Renal pelvis (tissue), 4 donors: ENCODE results near the gene MYL7. TPM values are rescaled to one million over a fixed set of nuclear protein-coding genes. Genes with fewer than 3 reads are reported as not detected.
"Not testable (repeated sequence)": the region's sequence is repeated elsewhere in the genome, so short reads cannot be mapped to it uniquely, and the experiment has no call there.

Source experiments
- DNase-seq: peaks from one replicate; pipeline ENCODE4 v3.0.0-alpha.2; 2013
- polyA plus RNA-seq, 3 donors: library from polyadenylated mRNA; unstranded; fragments of 120-200 nt; gene quantifications; one replicate each; pipeline ENCODE4 v1.2.1, GENCODE V29; 2013; ENCODE audit not compliant: insufficient read length in 3 of 3

The MYL7 gene
- polyA plus RNA-seq, 3 donors = 0.64 to 1.1 (median 0.68) TPM

DNA sequence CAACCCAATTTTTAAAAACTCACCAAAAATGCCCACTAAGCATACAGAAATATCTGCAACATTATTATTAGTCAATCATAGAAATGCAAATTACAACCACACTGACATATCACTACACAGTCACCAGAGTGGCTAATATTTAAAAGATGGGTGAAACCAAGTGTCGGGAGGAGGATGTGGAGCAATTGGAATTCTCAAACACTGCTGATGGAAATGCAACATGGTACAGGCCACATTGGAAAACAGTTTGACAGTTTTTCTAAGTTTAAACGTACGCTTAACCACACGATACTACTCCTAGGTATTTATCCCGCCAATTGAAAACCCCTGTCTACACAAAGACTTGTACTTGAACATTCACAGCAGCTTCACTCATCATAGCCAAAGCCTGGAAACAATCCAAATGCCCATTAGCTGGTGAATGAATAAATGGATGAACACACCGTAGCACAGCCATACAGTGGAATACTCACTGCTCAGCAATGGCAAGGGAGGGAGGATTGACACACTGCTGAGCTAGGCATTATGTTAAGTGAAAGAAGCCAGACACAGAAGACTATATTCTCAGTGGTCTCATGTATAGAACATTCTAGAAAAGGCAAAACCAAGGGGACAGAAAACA lies 31.8 kb upstream of the MYL7 start:
- DNase-seq = no peak

DNA sequence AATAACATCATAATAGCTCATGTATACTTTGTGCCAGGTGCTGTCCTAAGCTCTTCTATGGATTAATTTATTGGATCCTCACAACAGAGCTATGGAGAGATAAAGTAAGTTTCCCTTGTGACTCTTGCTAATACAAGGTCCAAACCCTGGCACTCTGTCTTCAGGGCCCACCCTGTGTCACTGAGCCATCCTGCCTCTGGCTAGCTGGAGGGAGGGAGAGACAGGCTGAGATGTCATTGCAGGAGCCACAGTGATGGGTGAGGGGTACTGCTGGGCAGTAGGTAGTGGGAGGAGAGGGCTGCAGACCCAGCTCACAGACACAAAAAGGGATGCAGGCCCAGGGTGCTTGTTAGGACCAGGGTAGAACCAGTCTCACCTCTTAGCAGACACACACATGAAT lies 31.2 kb upstream of the MYL7 start:
- no peak for DNase-seq

DNA sequence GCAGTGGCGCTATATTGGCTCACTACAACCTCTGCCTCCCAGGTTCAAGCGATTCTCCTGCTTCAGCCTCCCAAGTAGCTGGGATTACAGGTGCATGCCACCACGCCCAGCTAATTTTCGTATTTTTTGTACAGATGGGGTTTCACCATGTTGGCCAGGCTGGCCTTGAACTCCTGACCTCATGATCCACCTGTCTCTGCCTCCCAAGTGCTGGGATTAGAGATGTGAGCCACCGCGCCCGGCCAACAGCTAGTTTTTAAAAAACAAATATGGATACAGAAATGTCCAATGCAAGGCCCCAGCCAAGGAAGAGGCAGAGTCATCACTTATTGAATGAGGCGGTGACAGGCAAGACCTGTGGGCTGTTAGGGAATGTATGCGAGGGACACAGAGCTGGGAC lies 30.8 kb upstream of the MYL7 start:
- DNase-seq = not testable (repeated sequence)

DNA sequence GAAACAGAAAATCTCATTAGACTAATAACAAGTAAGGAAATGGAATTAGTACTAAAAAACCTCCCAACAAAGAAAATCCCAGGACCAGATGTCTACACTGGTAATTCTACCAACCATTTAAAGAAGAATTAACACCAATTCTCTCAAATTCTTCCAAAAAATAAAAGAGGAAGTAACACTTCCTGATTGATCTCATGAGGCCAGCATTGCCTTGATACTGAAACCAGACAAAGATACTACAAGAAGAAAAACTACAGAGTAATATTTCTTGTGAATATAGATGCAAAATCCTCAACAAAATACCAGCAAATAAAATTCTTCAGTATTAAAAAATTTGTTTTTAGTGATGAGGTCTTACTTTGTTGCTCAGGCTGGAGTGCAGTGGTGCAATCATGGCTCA lies 26.8 kb upstream of the MYL7 start:
- DNase-seq = no peak

DNA sequence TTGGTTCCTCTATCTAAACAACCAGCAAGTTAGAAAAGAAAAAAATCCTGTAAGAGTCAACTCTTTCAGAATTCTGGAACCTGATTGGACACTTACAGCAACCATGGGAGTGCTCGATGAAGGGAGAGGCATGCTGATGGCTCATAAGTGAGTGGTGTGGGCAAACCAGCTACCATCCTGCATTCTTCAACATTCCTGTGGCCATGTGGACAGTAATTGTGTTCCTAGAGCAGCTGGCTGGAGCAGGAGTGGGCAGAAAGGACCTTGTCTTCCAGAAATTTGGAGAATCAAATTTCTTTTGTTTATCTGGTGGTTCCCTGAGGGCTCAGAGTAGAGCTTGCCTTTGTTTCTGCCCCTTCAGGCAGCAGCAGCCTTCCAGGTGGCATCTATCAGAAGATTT lies 22.5 kb upstream of the MYL7 start:
- DNase-seq = no peak

DNA sequence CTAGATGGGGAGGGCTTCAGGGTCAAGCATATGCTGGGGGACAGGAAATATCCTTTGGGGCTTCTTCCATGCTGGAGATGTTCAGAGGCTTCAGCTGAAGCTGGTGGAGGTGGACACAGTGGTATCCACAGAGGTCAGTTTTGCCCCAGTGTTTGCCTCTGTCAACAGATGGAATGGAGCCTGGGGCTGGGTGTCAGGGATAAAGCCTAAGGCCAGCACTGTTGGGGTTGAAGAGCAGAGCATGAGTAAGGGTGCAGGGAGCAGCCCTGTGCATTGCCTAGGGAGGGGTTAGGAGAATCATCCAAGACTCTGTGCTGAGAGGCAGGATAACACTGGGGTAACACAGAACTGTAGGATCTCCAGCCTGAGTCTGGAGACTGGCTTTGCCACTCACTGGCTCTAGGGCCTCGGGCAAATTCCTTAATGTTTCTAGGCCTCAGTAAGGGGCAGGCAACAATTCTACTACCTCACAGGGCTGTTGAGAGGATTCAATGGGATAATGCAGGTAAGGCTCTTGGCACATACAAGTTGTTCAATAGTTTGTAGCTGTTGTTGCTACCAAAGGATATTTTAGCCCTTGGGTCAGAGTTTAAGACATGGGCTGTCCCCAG lies 21.8 kb upstream of the MYL7 start:
- DNase-seq = no peak

DNA sequence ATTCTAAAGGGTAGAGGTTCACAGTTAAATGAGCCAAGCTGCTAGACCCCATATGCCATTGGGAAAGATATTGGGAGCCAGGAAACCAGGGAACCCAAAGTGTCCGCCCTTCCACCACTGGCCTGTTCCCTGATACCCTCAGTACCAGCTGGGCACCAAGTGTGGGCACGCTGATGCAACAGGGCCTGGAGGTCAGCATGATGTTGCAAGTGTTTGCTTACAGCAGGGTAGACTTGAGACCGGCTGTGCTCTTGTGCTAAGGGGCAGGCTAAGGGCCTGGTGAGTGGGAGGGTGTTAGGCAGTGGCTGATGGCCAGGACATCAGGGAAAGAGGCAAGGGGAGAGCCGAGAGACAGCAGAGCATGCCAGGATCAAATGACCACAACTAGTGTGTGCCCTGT lies 21.0 kb upstream of the MYL7 start:
- DNase-seq = no peak

DNA sequence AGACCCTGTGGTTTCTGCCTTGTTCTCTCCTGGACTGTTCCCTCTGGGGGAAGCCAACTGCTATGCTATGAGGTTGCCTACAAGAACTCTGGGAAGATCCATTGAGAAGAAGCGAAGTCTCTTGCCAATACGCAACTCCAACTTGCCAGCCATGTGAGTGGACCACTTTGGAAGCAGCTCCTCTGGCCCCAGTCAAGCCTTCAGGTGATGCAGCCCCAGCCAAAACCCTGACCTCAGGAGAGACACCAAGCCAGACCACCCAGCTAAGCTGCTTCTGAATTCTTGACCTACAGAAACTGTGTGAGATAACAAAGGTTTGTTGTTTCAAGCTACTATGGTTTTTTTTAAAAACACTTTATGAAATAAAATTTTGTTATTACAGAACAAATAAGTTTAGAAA lies 20.2 kb upstream of the MYL7 start:
- DNase-seq = no peak

DNA sequence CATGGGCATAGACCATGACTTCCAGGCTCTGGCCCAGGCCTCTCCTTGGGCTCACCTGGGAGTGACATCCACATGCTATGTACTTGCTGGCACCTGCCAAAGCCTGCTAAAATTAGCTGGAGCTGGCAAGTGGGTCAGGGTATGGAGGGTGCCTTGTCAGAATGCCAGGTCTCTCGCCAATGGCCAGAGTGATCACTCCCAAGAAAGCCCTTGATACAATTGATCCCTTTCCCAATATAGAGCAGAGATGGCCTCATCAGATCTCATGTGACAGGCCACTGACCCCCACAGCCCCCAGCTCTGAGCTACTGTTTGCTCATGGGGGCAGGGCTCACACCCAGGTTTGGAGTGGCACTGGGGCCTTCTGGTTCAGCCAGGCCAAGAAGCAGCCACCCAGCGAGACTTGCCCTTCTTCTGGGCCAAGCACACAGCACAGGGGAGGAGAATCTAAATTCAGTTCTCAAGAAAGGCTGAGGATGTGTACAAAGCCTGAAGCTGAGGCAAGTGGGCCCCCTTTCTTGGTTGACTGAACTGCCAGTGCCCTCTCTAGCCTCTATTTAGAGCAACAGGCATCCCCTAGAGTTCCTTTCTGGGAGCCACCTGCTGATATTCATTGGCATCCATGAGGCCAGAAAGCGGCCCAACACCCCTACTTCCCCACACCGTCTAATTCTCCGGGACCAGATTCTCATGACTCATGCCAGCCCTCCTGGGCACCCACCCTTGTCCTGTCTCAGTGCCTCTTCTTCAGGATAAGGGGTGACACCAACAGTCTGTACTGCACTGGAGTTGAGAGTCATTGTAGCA lies 18.9 kb upstream of the MYL7 start:
- no peak for DNase-seq

DNA sequence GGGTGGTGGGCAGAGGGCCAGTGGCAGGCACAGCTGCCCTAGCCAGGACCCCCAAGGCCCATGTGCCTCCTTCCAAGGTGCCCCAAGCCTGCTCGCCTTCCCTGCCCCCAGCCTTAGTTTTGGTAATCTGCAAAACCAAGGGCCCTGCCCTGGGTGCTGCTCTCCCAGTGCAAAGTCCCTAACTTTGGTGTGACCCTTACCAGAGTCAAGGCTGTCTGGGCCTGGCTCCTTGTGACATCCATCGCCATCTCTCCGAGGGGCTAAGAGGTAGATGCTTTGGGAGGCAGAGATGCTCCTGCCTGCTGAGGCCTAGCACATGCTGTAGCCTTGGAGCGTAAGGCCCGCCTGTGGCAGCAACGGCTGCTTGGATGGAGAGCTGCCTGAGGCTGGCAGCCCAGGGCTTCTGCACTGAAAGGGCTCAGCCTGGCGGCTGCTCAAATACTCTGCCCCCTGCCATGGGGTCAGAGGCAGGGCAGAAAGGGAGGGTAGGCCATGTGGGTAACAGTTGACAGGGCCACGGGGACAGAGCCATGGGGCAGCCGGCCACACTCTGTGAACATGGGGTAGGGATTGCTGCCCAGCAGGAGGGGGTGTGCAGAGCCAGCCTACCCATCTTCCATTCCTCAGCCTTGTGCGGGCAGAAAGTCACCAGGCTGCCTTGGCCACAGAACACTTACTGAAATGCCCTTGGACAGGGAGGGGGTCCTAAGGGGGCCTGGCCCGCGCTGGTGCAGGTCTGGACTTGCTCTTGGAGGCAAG lies 17.9 kb upstream of the MYL7 start:
- no peak for DNase-seq

DNA sequence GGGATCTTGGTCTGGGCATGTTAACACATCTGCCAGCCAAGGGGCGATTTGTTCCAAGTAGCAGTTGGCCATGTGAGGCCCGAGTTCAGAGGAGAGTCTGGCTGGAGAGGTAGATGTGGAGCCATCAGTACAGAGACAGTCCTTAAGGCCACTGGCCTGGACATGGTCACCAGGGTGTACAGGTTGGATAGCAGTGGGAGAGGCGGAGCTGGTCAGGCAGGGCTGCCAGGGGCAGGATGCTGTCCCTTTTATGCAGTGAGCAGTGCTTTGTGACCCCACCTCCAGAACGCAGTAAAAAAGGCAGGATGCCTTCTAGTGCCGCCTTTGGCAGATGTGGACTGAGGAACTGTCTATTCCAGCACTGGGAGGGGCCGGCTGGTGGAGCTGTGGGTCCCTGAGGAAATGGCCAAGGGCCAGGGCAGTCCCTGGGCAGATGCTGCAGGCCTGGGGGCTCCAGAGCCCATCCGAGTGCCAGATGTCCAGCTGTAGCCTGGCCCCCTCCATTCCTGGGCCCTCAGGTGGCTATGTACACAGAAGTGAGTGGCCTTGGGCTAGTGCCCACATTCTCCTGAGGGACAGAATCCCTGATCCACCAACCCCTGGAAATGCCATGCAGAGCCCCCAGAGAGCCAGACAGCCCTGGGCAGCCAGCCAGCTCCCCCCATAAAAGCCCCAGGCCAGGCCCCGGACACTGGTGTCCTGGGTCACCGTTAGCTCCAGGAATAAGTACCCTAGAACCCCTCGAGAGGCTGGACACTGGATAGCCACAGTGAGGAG lies 17.2 kb upstream of the MYL7 start:
- DNase-seq = no peak

DNA sequence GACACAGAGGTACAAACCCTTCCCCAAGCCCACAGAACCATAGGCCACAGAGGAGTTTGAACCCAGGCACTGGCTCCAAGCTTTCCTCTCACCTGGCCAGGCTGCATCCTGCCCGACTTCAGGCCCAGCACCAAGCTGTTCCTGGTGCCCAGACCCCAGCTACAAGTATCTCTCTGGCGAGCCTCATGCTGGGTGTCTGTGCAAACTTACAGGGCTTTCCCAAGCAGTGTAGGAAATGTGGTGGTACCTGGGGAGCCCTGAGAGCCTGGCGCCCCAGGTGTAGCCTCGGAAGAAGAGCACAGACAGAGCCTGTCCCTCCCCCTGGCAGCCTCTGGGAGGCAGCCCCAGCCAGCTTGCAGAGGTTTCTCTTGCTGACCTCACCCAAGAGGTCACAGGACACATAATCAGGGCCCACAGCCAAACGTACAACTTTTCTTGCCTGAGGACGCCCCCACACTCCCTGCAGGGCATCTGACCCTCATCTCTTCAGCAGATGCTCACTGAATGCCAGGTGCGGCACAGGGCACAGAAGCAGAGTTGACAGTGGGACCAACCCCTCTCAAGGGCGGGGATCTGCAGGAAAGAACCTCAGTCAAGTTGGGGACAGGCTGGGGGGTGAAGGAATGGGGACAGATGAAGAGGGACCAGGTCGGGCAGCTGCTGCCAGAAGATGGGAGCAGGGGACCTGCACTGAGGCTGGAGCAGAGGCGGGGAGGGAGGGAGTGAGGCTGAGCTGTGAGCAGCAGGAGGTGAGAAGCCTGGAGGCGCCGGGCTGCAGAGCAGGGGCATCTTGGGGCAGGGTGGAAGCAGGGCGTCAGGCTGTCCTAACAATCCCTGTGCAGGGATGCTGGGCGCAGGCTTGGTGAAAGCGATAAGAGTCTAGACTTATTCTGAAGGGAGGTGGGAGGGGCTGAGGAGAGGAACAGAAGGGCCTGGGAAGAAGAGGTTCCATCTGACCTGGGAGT lies 16.3 kb upstream of the MYL7 start:
- no peak for DNase-seq

DNA sequence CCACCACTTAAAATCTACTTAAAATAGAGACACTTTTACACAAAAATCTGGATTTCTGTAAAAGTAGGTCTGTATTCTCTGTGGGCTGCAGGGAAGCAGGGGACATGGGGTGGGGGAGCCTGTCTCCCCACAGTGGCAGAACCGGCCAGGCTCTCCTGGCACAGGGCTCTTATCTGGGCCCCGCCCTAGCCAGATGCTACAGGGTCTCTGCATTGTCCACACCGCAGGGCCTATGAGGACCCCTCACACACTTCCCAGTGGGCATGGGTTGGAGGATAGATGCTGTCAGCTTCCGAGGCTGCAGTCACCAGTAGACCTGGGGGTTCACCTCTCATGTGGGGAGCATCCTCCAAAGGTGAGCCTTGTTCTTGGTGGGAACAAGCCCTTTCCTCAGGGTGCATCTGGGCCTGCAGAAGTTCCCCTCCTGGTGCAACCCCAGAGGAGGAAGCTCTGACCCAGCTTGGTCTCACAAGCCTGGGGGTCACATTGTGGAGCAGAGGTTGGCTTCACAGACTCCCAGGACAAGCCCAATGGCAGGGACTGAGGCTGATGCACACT lies 15.4 kb upstream of the MYL7 start:
- DNase-seq = no peak

DNA sequence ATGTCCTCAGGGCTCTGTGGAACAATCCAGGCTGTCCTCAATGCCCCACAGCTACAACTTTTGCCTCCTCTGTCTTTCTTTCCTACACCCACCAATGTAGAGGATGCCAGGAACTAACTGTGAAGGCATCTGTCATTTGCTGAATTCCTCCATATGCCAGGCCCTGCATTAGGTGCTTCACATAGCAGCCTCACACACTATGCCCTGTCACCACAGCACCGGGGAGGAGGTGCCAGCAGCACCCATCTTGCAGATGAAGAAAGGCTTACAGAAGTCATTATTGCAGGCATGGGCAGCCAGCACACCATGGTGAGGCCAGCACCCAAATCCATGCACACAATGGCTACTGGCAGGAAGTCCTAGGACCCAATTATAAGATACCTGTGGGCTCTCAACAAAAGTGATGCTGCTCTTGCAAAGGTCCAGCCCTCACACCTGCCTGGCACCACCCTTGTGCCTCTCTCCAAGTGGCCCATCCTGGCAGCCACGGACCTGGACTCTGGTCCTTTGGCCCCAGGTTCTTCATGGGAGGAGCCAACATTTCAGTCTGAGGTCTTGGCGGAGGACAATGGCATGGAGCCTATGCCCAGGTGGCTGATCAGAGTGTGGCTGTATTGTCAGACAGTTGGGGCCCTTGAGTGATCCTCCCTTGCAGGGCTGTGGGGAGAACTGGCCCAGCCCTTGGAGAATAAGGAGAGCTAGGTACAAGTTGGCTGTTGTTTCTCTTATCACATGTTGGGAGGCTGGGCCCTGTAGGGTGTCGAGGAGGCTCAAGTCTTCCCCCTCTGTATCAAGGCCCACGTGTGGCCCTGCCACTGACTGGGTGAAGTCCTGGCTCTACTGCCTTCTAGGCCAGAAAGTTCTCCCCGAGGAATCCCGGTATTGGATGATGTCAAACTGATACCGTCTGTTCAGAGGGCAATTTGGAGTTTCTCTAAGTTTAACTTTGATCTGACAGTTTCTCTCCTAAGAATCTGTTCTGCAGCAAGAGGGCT lies 14.4 kb upstream of the MYL7 start:
- no peak for DNase-seq

DNA sequence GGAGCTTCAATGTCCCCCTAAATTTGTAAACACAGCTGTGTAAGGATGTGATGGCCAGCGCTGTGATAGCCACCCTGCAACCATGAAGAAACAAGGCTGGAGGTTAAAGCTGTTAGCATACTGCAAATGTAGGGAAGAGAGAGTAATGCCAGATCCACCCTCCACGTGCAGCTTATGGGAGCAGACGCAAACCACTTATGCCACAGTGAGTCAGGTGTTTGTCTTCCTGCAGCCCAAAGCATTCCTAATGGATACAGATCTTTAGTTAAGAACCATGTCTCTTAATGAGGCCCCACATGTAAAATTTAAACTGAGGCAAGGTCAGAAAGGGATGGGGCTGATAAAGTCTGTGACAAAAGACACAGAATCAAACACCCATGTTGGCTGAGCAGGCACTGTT lies 13.6 kb upstream of the MYL7 start:
- DNase-seq = no peak

DNA sequence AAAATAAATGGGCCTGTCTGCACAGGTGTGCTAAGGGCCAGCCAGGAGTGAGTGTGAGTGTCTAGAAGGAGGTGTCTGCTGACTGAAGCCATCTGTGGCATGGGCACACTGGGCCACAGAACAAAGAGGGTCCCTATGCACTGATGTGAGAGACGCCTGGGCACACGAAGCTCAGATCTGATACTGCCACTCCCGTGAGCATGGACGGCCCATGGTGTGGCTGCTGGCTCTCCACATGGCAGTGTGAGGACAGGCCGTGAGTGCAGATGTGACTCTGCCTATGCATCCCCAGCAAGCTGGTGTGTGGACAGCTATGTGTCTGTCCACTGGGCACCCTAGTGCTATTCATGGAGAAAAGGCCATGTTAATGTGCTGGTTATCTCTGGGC lies 12.8 kb upstream of the MYL7 start:
- no peak for DNase-seq

DNA sequence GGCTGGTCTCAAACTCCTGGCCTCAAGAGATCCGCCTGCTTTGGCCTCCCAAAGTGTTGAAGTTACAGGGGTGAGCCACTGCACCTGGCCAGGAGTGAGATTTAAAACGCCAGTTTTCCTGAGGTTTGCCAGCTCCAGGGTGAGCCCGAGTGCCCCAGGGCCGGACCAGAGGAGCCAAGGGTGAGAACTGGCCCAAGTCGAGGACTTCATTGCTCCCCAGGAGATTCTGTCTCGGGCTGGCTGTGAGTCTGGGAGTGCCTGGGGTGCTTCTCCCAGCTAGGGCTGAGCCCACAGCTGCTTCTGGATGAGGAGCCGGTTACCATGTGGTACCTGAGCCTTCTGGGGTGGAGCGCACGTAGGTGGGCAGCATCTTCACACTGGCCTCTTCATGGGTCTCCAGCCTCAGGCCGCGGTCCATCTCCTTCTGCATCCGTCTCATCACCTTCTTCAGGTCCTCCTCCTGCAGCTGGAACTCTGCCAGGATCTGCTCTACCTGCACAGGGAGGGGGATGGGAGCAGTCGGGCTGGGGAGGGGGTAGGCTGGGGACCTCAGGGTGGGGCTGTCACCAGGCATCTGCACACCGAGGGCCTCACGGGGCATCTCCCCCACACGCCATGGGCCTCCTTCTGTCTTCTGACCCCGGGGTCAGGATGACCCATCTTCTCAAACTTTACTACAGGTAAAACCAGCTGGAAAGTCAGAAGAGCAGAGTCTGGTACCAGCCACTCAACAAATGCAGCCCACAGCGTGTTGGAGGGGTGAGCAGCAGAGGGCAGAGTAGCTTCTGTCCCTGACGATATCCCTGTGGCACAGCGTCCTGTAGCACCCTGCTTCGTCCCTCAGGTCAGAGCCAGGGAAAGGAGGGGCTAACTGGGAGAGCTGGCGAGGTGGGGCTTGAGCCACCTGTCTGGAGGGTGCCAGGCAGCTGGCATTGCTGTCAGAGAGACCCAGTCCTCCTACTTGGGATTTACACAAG lies 12.1 kb upstream of the MYL7 start:
- no peak for DNase-seq

DNA sequence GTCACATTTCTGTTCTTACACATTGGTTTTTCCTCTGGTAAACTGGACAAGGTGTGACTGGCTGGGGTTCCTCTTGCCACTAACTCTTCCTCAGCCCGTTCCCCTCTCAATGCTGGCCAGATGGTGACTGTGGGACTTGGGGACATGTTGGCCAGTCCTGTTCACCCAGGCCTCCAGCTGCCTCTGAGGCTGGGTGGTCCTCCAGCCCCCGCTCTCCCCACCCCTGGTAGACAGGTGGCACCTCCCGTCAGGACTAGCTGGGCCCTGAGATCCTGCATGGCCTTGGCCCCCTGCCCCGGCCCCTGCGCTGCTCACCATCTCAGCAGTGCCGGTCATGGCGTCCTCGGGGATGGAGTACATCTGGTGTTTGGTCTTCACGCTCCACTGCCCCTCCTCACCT lies 10.8 kb upstream of the MYL7 start:
- no peak for DNase-seq
